Measurements from ENCODE around the gene EFCAB12. TPM values are rescaled to one million over a fixed set of nuclear protein-coding genes. Genes with fewer than 3 reads are reported as not detected.

Gene EFCAB12
- total RNA-seq, 3 donors from 2014 or later (not counting 1 experiment from before 2014, with no cell fraction given): 0.94 to 3.3 (median 1.4) TPM

DNA sequence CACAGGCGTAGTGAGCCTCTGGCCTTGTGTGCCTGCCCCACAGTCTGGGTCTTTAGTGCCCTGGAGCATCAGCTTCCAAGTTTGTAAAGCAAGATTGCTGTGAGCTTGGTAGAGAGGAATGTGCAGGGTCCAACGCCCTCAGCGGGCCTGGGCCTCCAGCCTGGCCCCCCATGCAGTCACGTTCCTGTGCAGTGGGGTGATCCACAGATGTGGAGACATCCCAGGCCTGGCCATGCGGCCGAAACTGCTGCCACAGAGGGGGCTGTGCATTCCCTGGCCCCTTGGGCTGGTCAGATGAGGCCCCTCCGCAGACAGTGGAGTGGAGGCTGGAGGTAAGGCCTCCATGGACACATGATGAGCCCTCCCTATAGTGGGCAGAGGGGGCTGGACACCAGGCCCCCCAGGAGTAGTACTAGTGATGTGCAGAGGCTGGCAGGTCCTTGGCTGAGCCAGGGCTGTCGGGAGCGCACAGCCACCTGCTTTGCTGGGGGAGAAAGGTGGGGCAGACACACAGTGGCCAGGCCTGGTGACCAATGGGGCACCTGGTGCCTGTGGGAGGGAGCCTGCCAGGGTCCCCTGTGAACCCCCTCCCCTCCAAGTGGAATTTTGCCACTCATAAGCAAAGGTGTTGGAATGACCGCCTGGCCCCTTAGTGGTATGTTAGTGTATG, 71.5 kb downstream of the EFCAB12 start:
- no peaks in the 10 kb centered on the region for H3K9me3 Mint-ChIP-seq
- Histone ChIP-seq H3K36me3 (ENCODE audit: control insufficient read depth, insufficient read depth, low read length) (no peaks in the 10 kb centered on the region), H3K4me1 (ENCODE audit: control insufficient read depth, insufficient read depth, low read length) (no peaks in the 10 kb centered on the region), H3K4me3 (ENCODE audit: low read length) (no peak overlapping the region), H3K27ac (ENCODE audit: low read length) (no peak overlapping the region), H3K9me3 (ENCODE audit: control insufficient read depth, insufficient read depth, low read length) (no peaks in the 10 kb centered on the region), H3K27me3 (ENCODE audit: control insufficient read depth, insufficient read depth, low read length) (no peaks in the 10 kb centered on the region)
- no peak overlapping the region for H3K4me3 Mint-ChIP-seq
- no peaks in the 10 kb centered on the region for H3K36me3 Mint-ChIP-seq
- ATAC-seq (no peak), DNase-seq (no peak)
- intact Hi-C loops (cut with micrococcal nuclease): no loop called here
- H3K27me3 Mint-ChIP-seq (ENCODE audit: low read depth in 2 of 2): no peaks in the 10 kb centered on the region
- no peak overlapping the region for H3K27ac Mint-ChIP-seq
- H3K4me1 Mint-ChIP-seq: no peaks in the 10 kb centered on the region
- 93% methylated on average over 10 of the region's 10 CpGs for WGBS (ENCODE audit: insufficient coverage)
- TF ChIP-seq, protein P1, sequence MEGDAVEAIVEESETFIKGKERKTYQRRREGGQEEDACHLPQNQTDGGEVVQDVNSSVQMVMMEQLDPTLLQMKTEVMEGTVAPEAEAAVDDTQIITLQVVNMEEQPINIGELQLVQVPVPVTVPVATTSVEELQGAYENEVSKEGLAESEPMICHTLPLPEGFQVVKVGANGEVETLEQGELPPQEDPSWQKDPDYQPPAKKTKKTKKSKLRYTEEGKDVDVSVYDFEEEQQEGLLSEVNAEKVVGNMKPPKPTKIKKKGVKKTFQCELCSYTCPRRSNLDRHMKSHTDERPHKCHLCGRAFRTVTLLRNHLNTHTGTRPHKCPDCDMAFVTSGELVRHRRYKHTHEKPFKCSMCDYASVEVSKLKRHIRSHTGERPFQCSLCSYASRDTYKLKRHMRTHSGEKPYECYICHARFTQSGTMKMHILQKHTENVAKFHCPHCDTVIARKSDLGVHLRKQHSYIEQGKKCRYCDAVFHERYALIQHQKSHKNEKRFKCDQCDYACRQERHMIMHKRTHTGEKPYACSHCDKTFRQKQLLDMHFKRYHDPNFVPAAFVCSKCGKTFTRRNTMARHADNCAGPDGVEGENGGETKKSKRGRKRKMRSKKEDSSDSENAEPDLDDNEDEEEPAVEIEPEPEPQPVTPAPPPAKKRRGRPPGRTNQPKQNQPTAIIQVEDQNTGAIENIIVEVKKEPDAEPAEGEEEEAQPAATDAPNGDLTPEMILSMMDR (IDR thresholded peaks at IDR 0.05): no peak

DNA sequence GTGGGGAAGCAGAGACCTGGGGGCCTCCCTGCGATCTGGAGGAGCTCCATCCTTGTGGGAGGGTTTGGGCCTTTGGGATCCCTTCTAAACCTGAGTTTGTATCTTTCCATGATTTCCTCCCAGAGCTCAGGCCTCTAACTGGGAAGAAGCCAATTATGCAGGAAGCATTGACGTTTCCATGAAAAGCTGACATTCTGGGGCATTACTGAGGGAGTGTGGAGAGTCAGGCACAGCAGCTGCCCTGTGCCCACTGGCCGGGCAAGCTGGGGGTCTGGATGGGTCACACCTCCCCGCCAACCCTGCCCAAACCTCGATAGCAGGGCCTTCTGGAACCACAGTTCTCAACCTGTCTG, 74.9 kb downstream of the EFCAB12 start:
- Mint-ChIP-seq H3K9me3 (no peaks in the 10 kb centered on the region), H3K4me1 (no peaks in the 10 kb centered on the region), H3K36me3 (no peaks in the 10 kb centered on the region), H3K27ac (no peak overlapping the region), H3K27me3 (ENCODE audit: low read depth in 2 of 2) (peaks cover 0 to 3% of the 10 kb centered on the region in 2 donors), H3K4me3 (no peak overlapping the region)
- H3K9me3 ChIP-seq (ENCODE audit: control insufficient read depth, insufficient read depth, low read length): no peaks in the 10 kb centered on the region
- TF ChIP-seq, protein P1 (IDR thresholded peaks at IDR 0.05): no peak
- DNase-seq (no peak), ATAC-seq (no peak)
- intact Hi-C loops (cut with micrococcal nuclease): no loop called here
- no peak overlapping the region for H3K4me3 ChIP-seq (ENCODE audit: low read length)
- no peak overlapping the region for H3K27ac ChIP-seq (ENCODE audit: low read length)
- no peaks in the 10 kb centered on the region for H3K36me3 ChIP-seq (ENCODE audit: control insufficient read depth, insufficient read depth, low read length)
- H3K27me3 ChIP-seq (ENCODE audit: control insufficient read depth, insufficient read depth, low read length): no peaks in the 10 kb centered on the region
- no peaks in the 10 kb centered on the region for H3K4me1 ChIP-seq (ENCODE audit: control insufficient read depth, insufficient read depth, low read length)
- WGBS (ENCODE audit: insufficient coverage): 84% methylated on average over 5 of the region's 5 CpGs

DNA sequence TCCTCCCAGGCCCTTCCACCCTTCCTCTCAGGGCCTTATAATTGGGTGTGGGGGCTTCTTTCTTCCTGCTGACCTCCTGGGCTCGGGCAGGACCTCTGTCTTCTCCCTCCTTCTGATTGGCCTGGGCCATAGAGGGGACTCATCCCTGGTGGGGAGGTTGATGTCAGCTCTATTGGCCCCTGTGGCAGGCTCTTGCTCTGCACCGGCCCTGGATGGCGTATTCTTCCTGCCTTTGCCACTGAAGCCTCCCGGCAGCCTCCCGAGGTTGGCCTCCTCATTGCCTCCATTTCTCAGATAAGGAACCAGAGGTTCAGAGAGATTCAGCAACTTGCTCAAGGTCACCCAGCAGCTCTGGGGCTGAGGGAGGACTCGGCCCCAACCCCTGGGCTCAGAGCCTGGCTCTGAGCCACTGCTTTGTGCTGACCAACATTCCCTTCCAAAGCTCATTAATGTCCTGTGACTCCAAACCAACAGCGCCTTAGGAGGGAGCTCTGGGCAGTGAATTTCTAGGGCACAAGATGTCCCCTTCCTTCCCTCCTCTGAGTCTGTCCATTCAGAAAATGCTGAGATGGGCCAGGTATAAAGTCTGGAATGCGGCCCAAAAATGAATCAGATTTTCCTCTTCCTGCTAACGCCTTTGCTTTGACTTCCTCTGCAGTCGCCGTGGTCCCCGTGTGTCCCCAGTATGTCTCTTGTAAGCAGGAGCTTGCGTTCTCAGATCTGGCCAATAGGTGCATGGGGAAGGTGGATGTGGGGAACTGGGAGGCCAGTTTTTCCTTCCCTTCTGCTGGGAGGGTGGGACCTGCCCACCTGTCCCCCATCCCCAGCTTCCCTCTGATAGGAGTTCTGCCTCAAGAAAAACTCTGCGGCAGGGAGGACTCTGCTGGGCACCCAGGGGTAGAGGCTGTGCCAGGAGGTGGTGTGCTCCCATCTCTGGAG, 75.5 kb downstream of the EFCAB12 start:
- no peak overlapping the region for H3K27ac Mint-ChIP-seq
- 69% methylated on average over 13 of the region's 14 CpGs for WGBS (ENCODE audit: insufficient coverage)

More for the DNA sequence above, 75.5 kb downstream of the EFCAB12 start:
- Mint-ChIP-seq H3K4me1 (no peaks in the 10 kb centered on the region), H3K4me3 (no peak overlapping the region), H3K36me3 (no peaks in the 10 kb centered on the region), H3K9me3 (no peaks in the 10 kb centered on the region), H3K27me3 (ENCODE audit: low read depth in 2 of 2) (peaks cover 0 to 3% of the 10 kb centered on the region in 2 donors)
- ATAC-seq (no peak), DNase-seq (no peak)
- Histone ChIP-seq H3K4me3 (ENCODE audit: low read length) (no peak overlapping the region), H3K36me3 (ENCODE audit: control insufficient read depth, insufficient read depth, low read length) (no peaks in the 10 kb centered on the region), H3K27ac (ENCODE audit: low read length) (no peak overlapping the region), H3K9me3 (ENCODE audit: control insufficient read depth, insufficient read depth, low read length) (no peaks in the 10 kb centered on the region), H3K27me3 (ENCODE audit: control insufficient read depth, insufficient read depth, low read length) (no peaks in the 10 kb centered on the region), H3K4me1 (ENCODE audit: control insufficient read depth, insufficient read depth, low read length) (no peaks in the 10 kb centered on the region)
- TF ChIP-seq, protein P1 (IDR thresholded peaks at IDR 0.05): no peak
- intact Hi-C loops (cut with micrococcal nuclease): no loop called here

All from natural killer cell (primary cell).